T-helper 17 cell (primary cell): ENCODE measurements around the gene DNAH10. TPM values are rescaled to one million over a fixed set of nuclear protein-coding genes. Genes with fewer than 3 reads are reported as not detected.

Source experiments
- ATAC-seq: fragments of 150-1000 bp; cut with Tn5 transposase; 2 replicates; pipeline ENCODE4 v1.10.0; 2021; ENCODE audit warnings: mild to moderate bottlenecking, moderate library complexity
- DNase-seq, 3 donors: peaks; one replicate each; pipeline versions ENCODE4 v3.0.0 to v3.0.0-alpha.2; 2020 to 2021
- H3K9me3 ChIP-seq: one replicate; pipeline ENCODE4 v1.7.0; 2013; ENCODE audit warnings: low read length, mild to moderate bottlenecking; ENCODE audit not compliant: control insufficient read depth, poor library complexity, severe bottlenecking
- H3K27ac Mint-ChIP-seq: one replicate; pipeline ENCODE4 v1.8.0; 2022; ENCODE audit warnings: mild to moderate bottlenecking, moderate library complexity, mixed read lengths
- H3K27me3 Mint-ChIP-seq: one replicate; pipeline ENCODE4 v1.8.0; 2022; ENCODE audit warnings: mixed read lengths
- H3K36me3 Mint-ChIP-seq: one replicate; pipeline ENCODE4 v1.8.0; 2022; ENCODE audit warnings: low read depth, mixed read lengths
- H3K4me1 Mint-ChIP-seq: one replicate; pipeline ENCODE4 v1.8.0; 2022; ENCODE audit warnings: mild to moderate bottlenecking, mixed read lengths
- H3K4me3 Mint-ChIP-seq: one replicate; pipeline ENCODE4 v1.8.0; 2022; ENCODE audit warnings: mild to moderate bottlenecking, moderate library complexity, mixed read lengths
- total RNA-seq, 4 donors: library from RNA in 2 of 4; stranded (reverse) in 2 of 4; gene quantifications; one replicate each; pipeline ENCODE4 v1.2.3 and lab custom pipeline; 2022 to 2026

DNAH10 gene
- total RNA-seq, 2 donors from 2014 or later: 0.08 to 0.25 TPM

- H3K4me1 Mint-ChIP-seq: peaks cover 2% of the 10 kb centered on the region
- DNase-seq (no peak), ATAC-seq (no peak)
- H3K27ac Mint-ChIP-seq: no peak overlapping the region
- H3K27me3 Mint-ChIP-seq: peaks cover 60% of the 10 kb centered on the region
- no peaks in the 10 kb centered on the region for H3K9me3 ChIP-seq
- no peak overlapping the region for H3K4me3 Mint-ChIP-seq
- H3K36me3 Mint-ChIP-seq: peaks cover 2% of the 10 kb centered on the region
Observed at GRCh38 chr12:123890536-123890902, 128.4 kb downstream of the DNAH10 start.

GRCh38 chr12:123891011-123891410 is 128.9 kb downstream of the DNAH10 start:
- H3K4me1 Mint-ChIP-seq: peaks cover 2% of the 10 kb centered on the region
- no peak overlapping the region for H3K4me3 Mint-ChIP-seq
- peaks cover 56% of the 10 kb centered on the region for H3K27me3 Mint-ChIP-seq

GRCh38 chr12:123891516-123892179 is 129.5 kb downstream of the DNAH10 start:
- H3K27ac Mint-ChIP-seq: no peak overlapping the region

More at GRCh38 chr12:123891011-123891410, 128.9 kb downstream of the DNAH10 start:
- ATAC-seq: no peak
- Mint-ChIP-seq H3K27ac (no peak overlapping the region), H3K36me3 (peaks cover 2% of the 10 kb centered on the region)
- DNase-seq: no peak
- no peaks in the 10 kb centered on the region for H3K9me3 ChIP-seq

GRCh38 chr12:123892180-123892559 is 130.1 kb downstream of the DNAH10 start:
- no peak overlapping the region for H3K4me3 Mint-ChIP-seq
- no peak overlapping the region for H3K27ac Mint-ChIP-seq
- H3K36me3 Mint-ChIP-seq: no peaks in the 10 kb centered on the region
- DNase-seq: no peak
- peaks cover 44% of the 10 kb centered on the region for H3K27me3 Mint-ChIP-seq
- no peaks in the 10 kb centered on the region for H3K4me1 Mint-ChIP-seq
- H3K9me3 ChIP-seq: no peaks in the 10 kb centered on the region
- no peak for ATAC-seq

More at GRCh38 chr12:123891516-123892179, 129.5 kb downstream of the DNAH10 start:
- Mint-ChIP-seq H3K4me1 (no peaks in the 10 kb centered on the region), H3K36me3 (no peaks in the 10 kb centered on the region), H3K4me3 (no peak overlapping the region), H3K27me3 (peaks cover 49% of the 10 kb centered on the region)
- H3K9me3 ChIP-seq: no peaks in the 10 kb centered on the region
- DNase-seq: no peak
- ATAC-seq: no peak

- Mint-ChIP-seq H3K4me1 (no peaks in the 10 kb centered on the region), H3K36me3 (no peaks in the 10 kb centered on the region), H3K27me3 (peaks cover 44% of the 10 kb centered on the region), H3K4me3 (no peak overlapping the region), H3K27ac (no peak overlapping the region)
- H3K9me3 ChIP-seq: no peaks in the 10 kb centered on the region
- ATAC-seq: no peak
- DNase-seq: no peak
Observed at GRCh38 chr12:123892853-123893252, 130.8 kb downstream of the DNAH10 start.

GRCh38 chr12:123893276-123893675 is 131.2 kb downstream of the DNAH10 start:
- Mint-ChIP-seq H3K4me1 (no peaks in the 10 kb centered on the region), H3K4me3 (no peak overlapping the region), H3K27ac (no peak overlapping the region), H3K36me3 (no peaks in the 10 kb centered on the region), H3K27me3 (peaks cover 44% of the 10 kb centered on the region)
- no peak for ATAC-seq
- no peaks in the 10 kb centered on the region for H3K9me3 ChIP-seq
- DNase-seq: no peak

- Mint-ChIP-seq H3K4me1 (no peaks in the 10 kb centered on the region), H3K27me3 (peaks cover 43% of the 10 kb centered on the region), H3K27ac (no peak overlapping the region), H3K4me3 (no peak overlapping the region), H3K36me3 (no peaks in the 10 kb centered on the region)
- DNase-seq (no peak), ATAC-seq (no peak)
- no peaks in the 10 kb centered on the region for H3K9me3 ChIP-seq
Observed at GRCh38 chr12:123894823-123895345, 132.8 kb downstream of the DNAH10 start.

- H3K9me3 ChIP-seq: no peaks in the 10 kb centered on the region
- H3K4me1 Mint-ChIP-seq: no peaks in the 10 kb centered on the region
- DNase-seq (no peak), ATAC-seq (no peak)
- no peaks in the 10 kb centered on the region for H3K36me3 Mint-ChIP-seq
- H3K27ac Mint-ChIP-seq: no peak overlapping the region
- H3K27me3 Mint-ChIP-seq: peaks cover 46% of the 10 kb centered on the region
- H3K4me3 Mint-ChIP-seq: no peak overlapping the region
Observed at GRCh38 chr12:123895451-123895850, 133.3 kb downstream of the DNAH10 start.

- Mint-ChIP-seq H3K36me3 (no peaks in the 10 kb centered on the region), H3K27ac (no peak overlapping the region), H3K4me1 (no peaks in the 10 kb centered on the region), H3K27me3 (peaks cover 43% of the 10 kb centered on the region), H3K4me3 (no peak overlapping the region)
- H3K9me3 ChIP-seq: no peaks in the 10 kb centered on the region
- ATAC-seq (no peak), DNase-seq (no peak)
Observed at GRCh38 chr12:123896767-123897166, 134.7 kb downstream of the DNAH10 start.

- Mint-ChIP-seq H3K36me3 (no peaks in the 10 kb centered on the region), H3K27me3 (peaks cover 42% of the 10 kb centered on the region), H3K27ac (no peak overlapping the region), H3K4me1 (peaks cover 1% of the 10 kb centered on the region), H3K4me3 (no peak overlapping the region)
- DNase-seq (no peak), ATAC-seq (no peak)
- no peaks in the 10 kb centered on the region for H3K9me3 ChIP-seq
Observed at GRCh38 chr12:123897221-123897620, 135.1 kb downstream of the DNAH10 start.

- H3K27me3 Mint-ChIP-seq: peaks cover 40% of the 10 kb centered on the region
- no peaks in the 10 kb centered on the region for H3K9me3 ChIP-seq
- H3K36me3 Mint-ChIP-seq: no peaks in the 10 kb centered on the region
- H3K27ac Mint-ChIP-seq: no peak overlapping the region
- H3K4me1 Mint-ChIP-seq: peaks cover 2% of the 10 kb centered on the region
- no peak overlapping the region for H3K4me3 Mint-ChIP-seq
- ATAC-seq (no peak), DNase-seq (no peak)
Observed at GRCh38 chr12:123898673-123899072, 136.6 kb downstream of the DNAH10 start.

GRCh38 chr12:123899368-123899767 is 137.3 kb downstream of the DNAH10 start:
- ATAC-seq (no peak), DNase-seq (no peak)
- H3K4me1 Mint-ChIP-seq: peaks cover 2% of the 10 kb centered on the region
- H3K36me3 Mint-ChIP-seq: no peaks in the 10 kb centered on the region
- no peaks in the 10 kb centered on the region for H3K9me3 ChIP-seq
- H3K4me3 Mint-ChIP-seq: no peak overlapping the region
- peaks cover 45% of the 10 kb centered on the region for H3K27me3 Mint-ChIP-seq
- H3K27ac Mint-ChIP-seq: no peak overlapping the region

GRCh38 chr12:123900871-123901376 is 138.8 kb downstream of the DNAH10 start:
- no peak for ATAC-seq

GRCh38 chr12:123902821-123903220 is 140.7 kb downstream of the DNAH10 start:
- no peak overlapping the region for H3K27ac Mint-ChIP-seq
- H3K27me3 Mint-ChIP-seq: peaks cover 54% of the 10 kb centered on the region
- ATAC-seq (no peak), DNase-seq (no peak)
- no peaks in the 10 kb centered on the region for H3K9me3 ChIP-seq
- H3K4me3 Mint-ChIP-seq: no peak overlapping the region
- peaks cover 9% of the 10 kb centered on the region for H3K4me1 Mint-ChIP-seq
- no peaks in the 10 kb centered on the region for H3K36me3 Mint-ChIP-seq

More at GRCh38 chr12:123900871-123901376, 138.8 kb downstream of the DNAH10 start:
- Mint-ChIP-seq H3K36me3 (no peaks in the 10 kb centered on the region), H3K27me3 (peaks cover 54% of the 10 kb centered on the region), H3K27ac (no peak overlapping the region), H3K4me1 (peaks cover 9% of the 10 kb centered on the region), H3K4me3 (no peak overlapping the region)
- no peak for DNase-seq
- H3K9me3 ChIP-seq: no peaks in the 10 kb centered on the region
